Fibroblast of skin of left quadriceps (primary cell): Measurements from ENCODE around the gene FBLN2.
"Not testable (repeated sequence)": the region's sequence is repeated elsewhere in the genome, so short reads cannot be mapped to it uniquely, and the experiment has no call there.

ENCODE experiments used
- DNase-seq, 2 experiments: peaks; one replicate each; pipeline ENCODE4 v3.0.0-alpha.2; 2013; ENCODE audit warnings: low read depth in 2 of 2

The FBLN2 gene

GRCh38 chr3:13549623-13550422 lies 898 bp downstream of the FBLN2 start:
- no peak for DNase-seq

GRCh38 chr3:13550423-13550690 lies 1.4 kb downstream of the FBLN2 start:
- DNase-seq: no peak

- DNase-seq: no peak
These were observed 2.0 kb downstream of the FBLN2 start for GRCh38 chr3:13550791-13551360.

DNA sequence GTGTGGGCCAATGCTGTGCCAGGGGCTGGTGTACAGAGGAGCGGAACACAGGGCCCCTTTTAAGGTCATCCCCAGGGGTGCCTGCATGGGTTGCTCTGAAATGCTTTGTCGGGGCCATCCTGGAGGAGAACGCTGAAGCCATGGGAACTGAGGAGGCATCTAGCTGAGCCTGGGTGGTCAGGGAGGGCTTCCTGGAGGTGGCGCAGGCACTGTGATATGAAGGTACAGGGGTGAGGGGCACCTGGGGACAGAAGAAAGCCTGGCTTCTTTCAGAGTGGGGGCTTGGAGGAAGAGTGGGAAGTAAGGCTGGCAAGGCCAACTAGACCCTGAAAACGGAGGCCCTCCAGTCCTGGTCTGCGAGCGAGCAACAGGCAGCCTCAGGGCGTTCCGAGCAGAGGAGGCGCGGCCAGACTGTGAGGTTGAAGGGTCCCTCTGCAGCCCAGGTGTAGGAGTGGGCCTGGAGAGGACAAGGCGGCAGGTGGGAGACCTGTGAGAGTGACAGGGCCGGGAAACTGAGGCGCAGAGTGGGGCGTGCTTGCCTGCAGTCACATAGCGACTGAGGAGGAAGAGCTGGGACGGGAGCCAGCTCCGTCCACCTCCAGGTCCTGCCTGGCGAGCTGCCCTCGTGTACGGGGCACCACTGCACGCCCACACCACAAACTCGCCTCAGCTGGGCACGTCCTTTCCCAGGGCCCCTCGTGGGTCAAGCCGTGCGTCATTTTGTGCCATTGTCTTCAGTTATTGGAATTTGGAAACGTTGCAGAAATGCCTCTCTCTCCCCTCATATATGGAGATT lies 4.1 kb downstream of the FBLN2 start:
- no peak for DNase-seq

GRCh38 chr3:13553686-13554085 lies 4.8 kb downstream of the FBLN2 start:
- DNase-seq: no peak

DNA sequence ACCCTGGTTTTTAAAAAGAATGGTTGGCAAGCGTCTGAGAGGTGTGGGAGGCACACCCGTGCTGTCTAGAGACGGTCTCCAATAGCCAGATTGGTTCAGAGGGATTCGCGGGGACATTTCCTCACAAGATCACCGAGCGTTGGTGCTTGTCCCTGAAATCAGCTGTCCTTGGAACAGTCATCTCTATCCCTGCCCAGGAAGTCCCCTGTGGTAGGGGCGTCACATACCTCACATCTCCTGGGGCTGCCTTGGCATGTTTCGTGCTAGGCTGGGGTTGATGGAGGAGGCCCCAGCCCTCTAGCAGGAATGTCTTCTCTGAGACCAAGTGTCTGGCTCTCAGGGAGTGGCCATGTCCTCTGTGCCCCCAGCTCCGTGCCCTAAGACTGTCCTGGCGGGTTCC lies 6.8 kb downstream of the FBLN2 start:
- DNase-seq: no peak

DNA sequence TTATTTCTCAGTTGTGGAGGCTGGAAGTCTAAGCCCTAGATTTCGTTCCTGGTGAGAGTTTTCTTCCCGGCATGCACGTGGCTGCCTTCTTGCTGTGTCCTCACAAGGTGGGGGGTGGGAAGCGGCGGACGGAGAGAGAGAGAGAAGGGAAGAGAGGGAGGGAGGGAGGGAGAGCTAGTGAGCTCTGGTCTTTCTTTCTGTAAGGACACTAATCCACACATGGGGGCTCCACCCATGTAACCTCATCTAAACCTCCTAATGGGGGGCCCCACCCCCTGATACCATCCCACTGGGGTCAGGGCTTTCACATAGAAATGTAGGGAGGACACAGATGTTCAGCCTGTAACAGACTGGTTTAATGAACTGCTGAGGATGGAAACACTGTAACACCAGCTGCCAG lies 7.3 kb downstream of the FBLN2 start:
- no peak for DNase-seq

DNA sequence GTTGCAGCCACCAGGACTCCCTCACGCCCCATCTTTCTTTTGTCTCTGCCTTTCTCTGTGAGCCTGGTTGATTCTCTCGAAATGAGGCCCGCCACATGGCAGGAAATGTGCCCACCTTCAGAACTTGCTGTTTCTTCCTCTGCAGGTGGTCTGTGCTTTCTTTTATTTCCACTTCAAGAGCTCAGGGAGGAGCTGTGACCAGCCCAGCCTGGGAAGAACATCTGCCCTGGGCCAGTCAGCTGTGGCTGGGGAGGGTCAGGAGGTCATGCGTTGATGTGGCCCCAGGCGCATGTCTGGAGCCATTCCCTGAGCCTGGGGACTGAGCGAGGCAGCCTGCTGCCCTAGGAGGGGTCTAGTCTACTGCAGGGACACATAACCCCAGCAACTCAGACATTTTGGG lies 8.0 kb downstream of the FBLN2 start:
- no peak for DNase-seq

GRCh38 chr3:13557417-13557816 lies 8.5 kb downstream of the FBLN2 start:
- DNase-seq: no peak

- no peak for DNase-seq
These were observed 9.0 kb downstream of the FBLN2 start for GRCh38 chr3:13557926-13558325.

DNA sequence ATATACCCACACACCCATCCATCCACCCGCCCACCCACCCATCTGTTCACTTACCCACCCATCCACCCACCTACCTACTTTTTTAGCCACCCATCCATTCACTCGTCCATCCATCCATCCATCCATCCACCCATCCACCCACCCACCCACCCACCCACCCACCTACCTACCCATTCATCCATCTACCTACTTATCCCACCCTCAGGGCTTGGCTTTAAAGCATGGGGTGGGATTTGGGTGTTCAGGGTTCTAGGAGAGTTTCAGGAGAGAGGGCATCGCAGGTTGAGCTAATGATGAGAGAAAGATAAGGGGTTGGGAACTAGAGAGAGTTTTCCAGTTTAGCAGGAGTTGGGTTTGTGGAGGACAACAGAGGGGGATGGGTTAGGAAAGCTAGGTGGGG lies 9.7 kb downstream of the FBLN2 start:
- DNase-seq: no peak

DNA sequence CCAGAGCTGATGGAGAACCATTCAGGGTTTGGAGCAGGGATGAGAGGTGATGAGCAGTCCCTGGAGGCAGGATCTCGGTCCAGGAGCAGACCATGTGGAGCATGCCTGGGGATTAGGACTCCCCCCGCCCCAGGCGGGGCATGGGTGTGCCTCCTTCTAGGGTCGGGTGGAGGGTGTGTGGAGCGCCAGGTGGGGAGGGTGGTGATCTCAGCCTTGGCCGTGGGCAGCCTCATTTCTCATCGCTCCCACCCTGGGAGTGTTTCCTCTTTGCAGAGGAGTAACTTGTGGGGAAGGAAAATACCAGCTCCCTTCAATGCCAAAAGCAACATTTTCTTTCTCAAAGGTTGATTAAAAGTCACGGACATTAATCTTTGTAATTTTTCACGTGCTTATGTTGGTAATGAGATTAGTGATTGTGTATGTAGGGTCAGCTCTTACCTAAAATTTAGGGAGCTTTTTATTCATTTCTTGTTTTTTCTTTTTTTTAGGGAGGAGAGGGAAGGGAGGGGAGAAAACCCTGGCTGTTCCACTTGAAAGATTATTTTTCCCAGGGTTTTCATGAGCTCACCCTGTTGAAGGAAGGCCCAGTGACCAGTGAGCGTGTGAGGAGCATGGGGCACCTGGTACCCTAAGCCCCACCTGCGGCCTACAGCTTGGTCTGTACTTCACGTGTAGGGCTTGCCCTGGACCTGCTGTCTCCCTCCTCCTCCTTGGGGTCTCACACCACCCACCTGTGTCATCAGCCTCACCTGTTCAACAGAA lies 11.0 kb downstream of the FBLN2 start:
- DNase-seq: no peak

DNA sequence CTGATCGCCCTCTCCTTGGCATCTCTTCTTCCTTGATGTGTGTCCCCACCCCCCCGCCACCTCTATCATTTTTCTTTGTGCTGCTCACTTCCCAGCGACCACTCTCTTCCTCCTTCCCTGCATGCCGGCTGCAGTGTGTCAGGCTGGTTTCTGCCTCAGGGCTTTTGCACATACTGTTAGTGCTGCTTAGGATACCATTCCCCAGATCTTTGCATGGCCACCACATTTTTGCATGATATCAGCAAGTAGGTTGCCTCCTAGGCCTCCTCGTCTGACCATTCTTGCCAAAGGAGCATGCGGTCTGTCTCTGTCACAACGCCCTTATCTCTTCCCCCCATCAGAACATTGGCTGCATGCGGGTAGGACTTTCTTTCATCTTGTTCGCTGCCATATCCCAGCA lies 12.5 kb downstream of the FBLN2 start:
- no peak for DNase-seq

DNA sequence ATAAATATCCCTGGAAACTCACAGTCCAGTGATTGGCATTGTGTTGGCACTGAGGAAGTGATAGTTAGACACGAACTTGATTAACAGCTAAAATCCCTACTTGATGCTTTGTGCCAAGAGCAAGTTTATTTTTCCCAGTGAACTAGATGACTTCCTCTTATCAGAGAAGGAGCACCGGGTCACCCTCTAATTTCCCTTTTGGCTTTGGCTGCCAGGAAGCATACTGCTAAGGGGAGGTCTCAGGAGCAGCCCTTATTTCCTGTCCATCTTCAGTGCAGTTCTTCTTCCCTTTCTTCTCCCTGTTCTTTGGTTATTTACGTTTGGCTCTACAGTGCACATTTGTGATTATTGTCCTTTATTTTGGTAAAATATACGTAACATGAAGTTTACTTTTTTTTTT lies 13.0 kb downstream of the FBLN2 start:
- DNase-seq: no peak

GRCh38 chr3:13562421-13562820 lies 13.5 kb downstream of the FBLN2 start:
- DNase-seq: not testable (repeated sequence)

DNA sequence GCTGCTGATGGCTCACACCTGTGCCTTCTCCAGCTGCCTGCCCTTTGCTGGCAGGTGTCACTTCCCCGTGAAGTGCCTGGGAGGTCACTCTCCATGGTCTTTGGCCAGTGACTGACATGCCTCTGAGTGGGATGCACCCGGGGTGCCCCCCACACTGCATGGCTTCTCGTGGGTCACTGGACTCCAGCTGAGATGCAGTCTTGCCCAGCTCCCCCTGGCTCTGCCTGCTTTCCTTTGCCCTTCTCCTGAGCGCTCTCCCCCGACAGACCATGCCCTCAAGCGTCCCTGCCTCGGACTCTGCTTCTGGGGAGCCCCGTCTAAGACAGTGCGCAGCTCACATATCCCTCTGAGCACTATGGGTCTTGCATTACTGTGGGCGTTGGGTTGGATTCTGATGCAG lies 14.4 kb downstream of the FBLN2 start:
- no peak for DNase-seq

- no peak for DNase-seq
These were observed 15.0 kb downstream of the FBLN2 start for GRCh38 chr3:13563911-13564310.

DNA sequence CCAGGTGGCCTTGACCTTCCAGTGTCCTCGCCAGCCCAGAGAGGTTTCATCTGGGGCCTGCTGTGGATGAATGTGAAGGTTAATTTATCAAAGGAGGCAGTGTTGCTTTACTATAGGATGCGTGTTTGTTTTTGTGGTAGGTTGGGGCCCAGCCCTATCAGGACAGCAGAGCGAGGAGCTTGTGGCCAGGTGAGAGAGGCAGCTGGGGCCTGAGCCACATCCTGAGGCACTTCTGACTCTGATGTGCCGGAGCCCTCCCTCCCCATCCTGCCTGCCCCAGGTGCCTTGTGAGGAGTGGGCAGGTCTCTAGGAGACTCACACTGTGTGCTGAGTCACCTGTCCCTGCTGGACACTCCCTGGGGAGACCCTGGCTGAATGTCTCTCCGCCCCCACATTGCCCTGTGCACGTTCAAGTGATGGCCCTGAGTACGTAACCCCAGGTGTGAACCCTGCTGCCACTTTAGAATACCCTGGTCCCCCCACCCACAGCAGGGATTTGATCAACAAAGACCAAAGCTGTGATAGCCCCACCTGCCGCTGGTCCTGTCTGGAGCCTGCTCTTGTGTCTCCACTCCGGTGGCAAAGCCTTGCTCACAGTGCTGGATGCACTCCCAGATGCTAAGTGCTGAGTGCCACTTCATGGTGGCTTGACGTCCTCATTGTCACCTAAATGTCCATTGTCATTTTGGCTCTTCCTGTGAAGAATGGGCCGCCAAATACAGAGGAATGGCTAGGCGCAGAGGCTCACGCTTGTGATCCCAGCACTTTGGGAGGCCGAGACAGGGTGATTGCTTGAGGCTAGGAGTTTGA lies 16.0 kb downstream of the FBLN2 start:
- no peak for DNase-seq

- DNase-seq: no peak
These were observed 16.9 kb downstream of the FBLN2 start for GRCh38 chr3:13565581-13566452.

GRCh38 chr3:13566453-13566748 lies 17.5 kb downstream of the FBLN2 start:
- no peak for DNase-seq
